Stimulated activated CD8-positive, alpha-beta memory T cell treated with anti-CD3 and anti-CD28 coated beads, Interleukin-4, amount 100 ng/mL, for 1 hour (primary cell): ENCODE data around the gene RFX4.

Experiments used
- DNase-seq, 2 donors: peaks; one replicate each; pipeline ENCODE4 v3.0.0-alpha.2; 2020; ENCODE audit warnings: low read depth in 2 of 2, low spot score in 1 of 2

The RFX4 gene

GRCh38 chr12:106759526-106760183 lies 176.9 kb downstream of the RFX4 start:
- DNase-seq = no peak

DNA sequence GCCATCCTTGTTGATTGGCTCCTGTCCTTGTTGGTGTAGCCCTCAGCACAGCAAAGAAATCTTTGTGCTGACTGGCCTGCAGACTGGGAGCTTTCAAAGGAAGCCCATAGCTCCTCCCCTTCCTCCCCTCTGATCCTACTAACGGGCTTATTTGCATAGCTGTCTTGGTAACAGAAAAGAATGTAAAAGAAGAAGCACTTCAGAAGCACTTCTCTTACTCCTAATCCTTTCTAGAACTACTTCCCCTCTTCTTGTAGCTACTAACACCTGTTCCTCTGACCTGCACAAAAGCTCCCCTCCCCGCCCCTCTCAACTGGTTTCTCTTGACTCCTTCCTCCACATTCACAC lies 177.4 kb downstream of the RFX4 start:
- no peak for DNase-seq

DNA sequence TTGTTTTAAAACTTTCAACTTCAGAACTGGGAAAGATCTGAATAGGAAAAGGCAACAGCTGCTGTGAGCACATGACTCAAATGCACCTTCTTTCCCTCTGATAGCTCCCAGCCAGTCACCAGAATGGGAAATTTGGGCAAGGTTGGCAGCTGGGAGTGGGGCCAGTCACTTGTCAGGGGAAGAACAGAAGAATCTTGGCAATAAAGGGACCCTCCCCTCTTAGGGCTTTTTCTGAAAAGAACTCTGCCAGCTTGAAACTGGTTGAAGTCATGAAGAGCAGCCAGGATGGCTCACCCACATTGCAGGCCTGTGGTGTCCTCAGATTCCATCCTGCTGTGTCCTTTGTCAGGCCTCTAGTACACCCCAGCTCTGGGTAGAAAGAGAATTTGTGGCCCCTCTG lies 181.4 kb downstream of the RFX4 start:
- DNase-seq = no peak

GRCh38 chr12:106764738-106765137 lies 181.9 kb downstream of the RFX4 start:
- no peak for DNase-seq

DNA sequence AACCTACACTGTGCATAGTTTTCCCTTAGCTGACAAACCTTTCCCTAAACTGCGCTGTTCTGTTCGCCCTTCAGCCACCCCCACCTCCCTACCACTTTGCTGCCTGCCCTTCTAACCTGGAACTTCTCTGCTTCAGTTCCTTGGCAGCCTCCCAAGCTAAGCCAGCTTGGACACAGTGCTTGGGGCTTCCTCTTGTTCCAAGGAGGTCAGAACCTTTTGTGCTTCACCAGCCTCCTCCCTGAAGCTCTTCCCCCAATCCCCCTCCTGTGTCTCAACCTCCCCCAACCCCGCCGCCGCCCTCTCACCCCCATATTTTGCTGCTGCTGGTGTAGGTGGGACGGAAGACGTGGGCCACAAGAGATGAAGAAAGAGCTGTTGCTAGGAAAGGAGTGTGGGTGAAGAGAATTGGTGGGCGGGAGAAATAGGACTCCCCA lies 183.6 kb downstream of the RFX4 start:
- DNase-seq = no peak

DNA sequence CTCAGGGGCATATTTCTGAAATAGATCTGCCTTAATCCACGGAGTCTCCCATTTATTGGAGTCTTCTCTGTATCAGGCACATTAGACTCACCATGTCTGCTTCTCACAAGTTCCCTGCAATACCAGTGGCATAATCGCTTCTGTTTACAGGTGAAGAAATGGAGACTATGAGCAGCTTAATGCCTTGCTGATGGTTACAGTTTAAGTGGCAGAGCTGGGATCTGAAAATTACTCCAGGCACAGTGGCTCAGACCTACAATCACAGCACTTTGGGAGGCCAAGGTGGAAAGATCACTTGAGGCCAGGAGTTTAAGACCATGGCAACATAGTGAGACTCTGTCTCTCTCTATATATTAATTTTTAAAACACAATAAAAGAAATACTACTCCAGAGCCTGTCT lies 184.4 kb downstream of the RFX4 start:
- DNase-seq = no peak

DNA sequence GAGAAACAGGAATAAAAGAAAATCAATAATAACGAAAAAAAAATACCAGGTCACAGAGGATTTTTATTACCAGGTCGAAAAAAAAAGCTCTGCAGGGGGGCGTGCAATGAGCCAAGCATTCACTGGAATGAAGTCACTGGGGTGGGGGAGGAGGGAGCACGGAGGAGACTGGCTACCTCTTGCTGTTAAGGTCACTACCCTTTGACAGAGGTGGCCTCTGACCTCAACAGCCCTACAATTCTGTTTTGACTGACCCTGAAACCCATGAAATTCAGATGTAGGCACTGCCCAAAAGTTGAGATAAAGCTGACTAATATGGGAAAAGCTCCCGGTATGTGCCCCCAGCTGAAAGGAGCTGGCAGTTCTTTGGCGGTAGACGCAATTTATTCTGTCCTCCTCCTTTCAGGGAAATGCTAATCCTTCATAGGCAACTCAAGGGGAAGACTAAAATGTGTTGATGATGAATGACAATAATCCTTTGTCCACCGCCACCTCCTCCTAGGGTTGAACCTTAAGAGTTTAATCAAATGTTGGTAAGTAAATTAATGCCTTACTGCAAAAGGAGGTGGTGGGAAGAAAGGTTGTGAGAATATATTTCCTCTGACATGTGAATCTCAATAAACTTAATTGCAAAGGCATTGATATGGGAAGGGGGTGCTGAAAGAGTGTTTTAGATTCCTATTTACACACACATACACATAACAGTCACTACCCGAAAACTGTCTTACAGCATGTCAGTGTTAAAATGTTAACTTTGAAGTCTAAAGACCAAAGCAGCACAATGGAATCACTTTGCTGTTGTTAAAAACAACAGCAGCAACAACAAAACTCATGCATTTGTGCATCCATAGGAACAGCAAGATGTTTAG lies 185.4 kb downstream of the RFX4 start:
- no peak for DNase-seq

- no peak for DNase-seq
Measured at GRCh38 chr12:106769078-106769477, 186.3 kb downstream of the RFX4 start.

DNA sequence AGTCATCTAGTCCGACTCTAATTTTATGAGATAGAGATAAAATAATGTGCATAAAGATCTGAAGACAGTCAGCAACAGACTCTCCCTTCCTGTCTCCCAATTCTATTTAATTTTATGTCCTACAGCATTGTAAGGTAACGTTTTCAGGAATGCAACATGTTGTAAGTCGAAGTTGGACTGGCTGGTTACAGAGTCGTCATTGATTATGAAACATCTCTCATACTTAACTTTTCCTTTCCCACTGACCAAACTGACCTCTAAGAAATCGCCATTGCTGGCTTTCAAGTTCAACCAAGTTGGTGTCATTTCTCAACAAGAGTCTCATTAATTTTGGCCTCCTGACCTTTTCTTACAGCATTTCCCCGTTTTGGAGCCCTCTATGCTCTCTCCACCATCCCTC lies 186.7 kb downstream of the RFX4 start:
- DNase-seq = no peak

DNA sequence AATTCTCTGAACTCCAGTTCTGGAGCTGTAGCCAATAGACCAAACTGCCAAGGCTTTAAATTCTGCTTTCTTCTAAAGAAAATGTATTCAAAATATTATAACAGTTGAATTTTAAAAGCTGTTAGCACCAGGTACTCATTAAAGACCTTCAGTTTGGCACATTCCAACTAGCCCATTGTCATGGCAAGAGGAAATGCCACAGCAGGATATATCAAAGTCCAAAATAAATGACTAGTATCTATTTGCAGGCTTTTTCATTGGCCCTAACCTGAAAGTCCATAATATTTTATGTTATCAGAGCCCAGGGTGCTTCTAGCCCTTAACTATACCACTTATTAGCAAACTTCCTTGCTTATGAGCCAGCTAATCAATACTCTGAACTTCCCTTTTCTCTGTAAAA lies 188.6 kb downstream of the RFX4 start:
- no peak for DNase-seq

DNA sequence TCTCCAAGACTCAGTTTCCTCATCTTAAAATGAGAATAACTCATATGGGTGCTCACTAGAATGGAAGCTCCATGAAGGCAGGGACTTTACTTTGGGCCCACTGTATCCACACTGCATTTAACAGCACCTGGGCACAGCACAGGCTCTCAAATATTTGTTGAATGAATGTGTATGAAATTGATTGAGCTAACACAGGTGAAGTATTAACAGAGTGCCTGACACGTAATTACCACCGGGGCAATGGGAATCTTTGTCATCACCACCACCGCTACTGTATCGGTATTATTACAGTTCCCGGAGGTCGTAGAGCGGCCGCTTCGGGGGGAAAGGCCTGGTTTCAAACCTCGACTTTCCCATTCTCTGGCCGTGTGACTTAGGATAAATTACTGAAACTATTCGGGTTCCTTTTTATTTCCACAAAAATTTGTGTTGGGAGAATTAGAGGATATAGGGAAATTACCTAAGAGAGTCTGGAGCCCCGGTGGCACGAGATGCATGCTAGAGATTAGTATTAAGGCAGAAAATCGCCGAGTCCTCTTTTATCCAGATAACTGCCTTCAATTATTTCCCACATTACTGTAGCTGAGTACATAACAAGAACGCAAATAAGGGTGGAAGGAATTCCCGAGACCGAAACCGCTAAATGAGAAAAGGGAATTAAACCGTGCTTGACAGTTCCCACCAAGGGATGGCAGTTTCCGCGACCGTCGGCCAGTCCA lies 190.6 kb downstream of the RFX4 start:
- no peak for DNase-seq

- DNase-seq = peak; percentile 61 to 64
Measured at GRCh38 chr12:106774005-106774807, 191.4 kb downstream of the RFX4 start, which contains the start of gene RIC8B. Gene RIC8B (plus strand): TSS chr12:106774682. CDS start chr12:106774746, 64 bp downstream.

- DNase-seq = no peak
Measured at GRCh38 chr12:106774808-106775524, 192.2 kb downstream of the RFX4 start.

DNA sequence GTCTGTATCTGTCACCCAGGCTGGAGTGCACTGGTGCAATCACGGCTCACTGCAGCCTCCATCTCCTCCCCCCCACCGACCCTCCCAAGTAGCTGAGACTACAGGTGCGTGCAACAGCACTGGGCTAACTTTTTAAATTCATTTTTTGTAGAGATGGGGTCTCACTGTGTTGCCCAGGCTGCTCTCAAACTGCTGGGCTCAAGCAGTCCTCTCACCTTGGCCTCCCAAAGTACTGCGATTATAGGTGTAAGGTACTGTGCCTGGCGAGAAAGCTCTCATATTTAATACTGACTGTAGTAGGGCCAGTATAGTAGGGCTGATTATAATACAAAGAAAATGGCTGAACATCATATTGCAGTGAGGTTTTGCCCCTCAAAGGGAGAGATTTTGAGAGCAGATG lies 194.1 kb downstream of the RFX4 start:
- no peak for DNase-seq

DNA sequence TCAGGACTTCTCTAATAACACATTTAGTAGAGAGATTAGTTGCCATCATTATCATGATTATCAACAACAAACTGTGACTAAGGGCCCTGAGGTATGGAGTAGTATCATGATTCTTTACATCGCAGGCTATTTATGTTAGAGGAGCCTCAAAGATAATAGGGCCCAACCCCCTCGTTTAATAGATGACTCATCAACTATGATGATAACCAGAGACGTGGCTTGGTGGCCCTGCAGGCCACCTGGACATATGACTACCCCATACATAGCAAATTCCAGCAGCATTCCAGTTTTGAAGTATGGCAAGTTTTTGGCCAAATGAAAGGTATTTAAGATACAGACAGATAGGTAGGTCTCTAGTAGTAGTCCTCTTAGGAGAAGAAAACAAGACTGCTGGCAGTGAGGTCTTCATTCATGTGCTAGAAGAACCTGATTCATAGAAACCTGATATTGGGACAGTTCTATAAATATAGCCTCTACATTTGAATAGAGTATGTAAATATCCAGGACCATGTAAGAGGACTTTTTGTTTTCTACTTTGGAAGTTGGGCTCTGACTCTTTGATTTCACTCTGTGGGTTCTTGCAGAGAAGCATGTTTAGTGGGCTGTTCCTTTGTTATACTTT lies 197.3 kb downstream of the RFX4 start:
- no peak for DNase-seq

GRCh38 chr12:106782619-106783018 lies 199.8 kb downstream of the RFX4 start:
- DNase-seq = no peak

- no peak for DNase-seq
Measured at GRCh38 chr12:106783515-106783914, 200.7 kb downstream of the RFX4 start.

DNA sequence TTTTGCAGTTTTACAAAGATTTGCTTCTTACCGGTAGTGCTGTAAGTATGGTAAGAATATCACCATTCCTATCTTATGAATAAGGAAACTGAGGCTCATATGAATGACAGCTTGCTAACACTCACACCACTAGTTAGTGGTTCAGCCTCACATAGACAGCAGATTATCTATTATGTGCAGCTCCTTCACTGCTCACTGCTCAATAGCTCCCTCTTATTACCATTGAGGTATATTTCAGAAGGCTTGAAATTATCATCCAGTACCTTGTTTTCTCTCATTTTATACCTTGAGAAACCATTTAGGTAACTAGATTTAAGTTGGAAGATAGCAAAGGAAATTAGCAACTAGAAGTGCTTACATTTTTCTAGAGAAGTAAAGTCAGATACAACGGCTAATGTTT lies 207.2 kb downstream of the RFX4 start:
- no peak for DNase-seq

- DNase-seq = no peak
Measured at GRCh38 chr12:106791531-106791930, 208.7 kb downstream of the RFX4 start.

DNA sequence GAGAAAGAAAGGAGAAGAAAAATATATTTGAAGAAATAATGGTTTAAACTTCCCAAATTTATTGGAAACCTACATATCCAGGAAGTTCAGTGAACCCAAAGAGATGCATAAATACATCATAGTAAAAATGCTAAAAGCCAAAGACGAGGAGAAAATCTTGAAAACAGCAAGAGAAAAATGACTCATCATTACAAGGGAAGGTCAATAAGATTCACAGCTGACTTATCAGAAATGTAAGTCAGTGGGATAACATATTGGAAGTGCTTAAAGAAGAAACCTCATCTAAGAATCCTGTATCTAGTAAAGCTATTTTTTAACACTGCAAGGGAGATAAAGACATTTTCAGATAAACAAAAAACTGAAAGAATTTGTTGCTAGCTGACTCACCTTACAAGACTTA lies 211.6 kb downstream of the RFX4 start:
- no peak for DNase-seq
